Suppressor macrophage treated with lipopolysaccharide for 1 hour (primary cell): Measurements from ENCODE around the gene AFAP1.

Experiments
- DNase-seq, 3 donors: peaks; one replicate each; pipeline ENCODE4 v3.0.0-alpha.2; 2020 to 2022

Gene AFAP1

GRCh38 chr4:7801641-7802040, 138.0 kb downstream of the AFAP1 start:
- no peak for DNase-seq

DNA sequence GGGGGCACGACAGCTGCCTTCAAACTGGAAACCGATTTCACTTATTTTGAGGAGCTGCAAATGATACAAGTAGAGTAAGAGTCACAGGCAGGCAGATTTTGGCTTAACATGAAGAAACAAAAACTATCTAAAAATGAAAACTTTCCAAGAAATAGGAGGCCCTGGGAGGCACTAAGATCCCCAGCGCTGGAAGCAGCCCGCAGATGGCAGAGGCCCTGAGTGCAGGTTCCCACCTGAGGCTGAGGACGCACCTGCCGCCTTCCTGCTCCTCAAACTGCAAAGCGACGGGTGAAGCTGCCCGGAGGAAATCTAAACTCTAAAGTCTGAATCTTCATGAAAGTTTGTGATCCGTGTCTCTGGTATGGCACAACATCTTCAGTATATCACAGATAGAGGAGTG, 138.7 kb downstream of the AFAP1 start:
- DNase-seq = no peak

DNA sequence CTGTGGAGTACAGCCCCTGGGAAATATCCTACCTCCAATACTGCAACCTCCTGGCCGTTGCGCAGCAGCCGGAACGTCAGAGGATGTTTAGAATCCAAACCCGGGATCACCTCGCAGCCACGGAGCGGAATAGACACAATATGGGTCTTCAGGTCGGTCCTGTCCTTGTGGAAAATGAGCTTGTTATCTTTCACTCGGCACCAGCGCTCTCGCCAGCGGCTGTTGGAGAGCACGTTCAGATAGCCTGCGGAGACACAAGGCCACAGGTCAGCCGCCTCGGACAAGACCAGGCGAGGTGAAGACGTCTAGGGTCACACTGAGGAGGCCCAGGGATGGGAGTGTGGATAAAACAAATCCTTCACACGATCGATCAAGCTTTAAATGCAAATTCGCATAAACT, 139.3 kb downstream of the AFAP1 start:
- no peak for DNase-seq

- DNase-seq = no peak
Observed at GRCh38 chr4:7799736-7800135, 139.9 kb downstream of the AFAP1 start.

- no peak for DNase-seq
Observed at GRCh38 chr4:7799306-7799705, 140.4 kb downstream of the AFAP1 start.

DNA sequence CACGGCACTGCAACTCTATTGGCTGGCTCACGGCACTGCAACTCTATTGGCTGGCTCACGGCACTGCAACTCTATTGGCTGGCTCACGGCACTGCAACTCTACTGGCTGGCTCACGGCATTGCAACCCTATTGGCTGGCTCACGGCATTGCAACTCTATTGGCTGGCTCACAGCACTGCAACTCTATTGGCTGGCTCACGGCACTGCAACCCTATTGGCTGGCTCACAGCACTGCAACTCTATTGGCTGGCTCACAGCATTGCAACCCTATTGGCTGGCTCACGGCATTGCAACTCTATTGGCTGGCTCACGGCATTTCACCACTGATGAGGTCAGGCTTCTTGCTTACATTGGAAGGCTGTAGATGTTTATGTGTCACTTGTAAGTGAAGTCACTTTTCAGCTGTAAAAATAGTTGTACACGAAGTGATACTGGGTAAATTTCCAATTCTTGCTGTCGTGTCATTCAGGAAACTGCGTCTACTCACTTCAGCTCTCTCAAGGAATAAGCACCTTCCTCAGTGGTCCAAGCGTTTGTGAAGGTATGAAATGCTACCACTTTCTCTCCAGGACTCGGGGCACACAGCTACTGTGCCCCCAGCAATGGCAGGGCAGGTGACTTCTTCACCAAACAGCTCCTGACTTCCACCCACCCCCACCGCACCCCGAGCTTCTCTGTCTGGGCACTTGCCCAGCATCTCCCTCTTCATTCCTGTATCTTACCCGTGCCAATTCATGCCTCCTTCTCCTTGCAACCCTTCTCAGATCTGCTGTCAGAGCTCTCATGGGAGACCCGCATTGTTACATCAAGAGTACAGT, 141.3 kb downstream of the AFAP1 start:
- DNase-seq = peak in 1 of 3 donors; percentile 30

DNA sequence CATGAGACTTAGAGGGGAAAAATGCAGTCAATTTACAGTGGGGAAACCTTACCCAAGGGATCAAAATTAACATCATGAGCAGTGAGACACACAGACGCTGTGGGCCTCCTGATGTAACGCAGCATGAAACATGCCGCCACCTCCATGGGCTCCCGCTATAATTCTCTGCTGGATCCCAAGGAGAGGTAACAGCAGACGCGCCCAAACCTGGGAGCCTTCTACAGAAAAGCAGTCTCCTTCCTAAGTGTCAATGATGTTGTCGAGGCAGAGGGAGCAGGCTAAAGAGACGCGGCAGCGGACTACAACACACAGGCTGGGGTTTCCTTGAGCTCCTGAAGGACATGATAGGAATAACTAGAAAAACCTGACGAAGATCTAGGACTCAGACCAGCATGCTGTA, 142.3 kb downstream of the AFAP1 start:
- DNase-seq = no peak

- DNase-seq = no peak
Observed at GRCh38 chr4:7795983-7796382, 143.7 kb downstream of the AFAP1 start.

- DNase-seq = no peak
Observed at GRCh38 chr4:7793186-7793585, 146.5 kb downstream of the AFAP1 start.

DNA sequence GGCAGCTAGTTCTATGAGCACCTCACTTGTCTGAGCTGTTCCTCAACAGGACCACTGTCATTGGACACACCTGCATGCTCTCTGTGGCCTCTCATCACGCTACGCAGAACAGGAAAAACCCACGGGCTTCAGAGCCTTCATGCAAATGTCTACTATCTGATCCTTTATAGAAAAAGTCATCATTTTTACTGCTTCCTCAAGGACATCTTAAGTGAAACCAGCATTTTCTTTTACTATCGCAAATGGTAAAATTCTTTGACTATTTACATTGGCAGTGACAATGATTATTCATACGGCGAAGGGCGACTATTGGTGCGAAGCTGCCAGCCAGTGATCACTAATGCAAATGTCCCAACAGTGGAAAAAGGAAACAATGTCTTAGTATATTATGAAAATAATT, 147.0 kb downstream of the AFAP1 start:
- no peak for DNase-seq

DNA sequence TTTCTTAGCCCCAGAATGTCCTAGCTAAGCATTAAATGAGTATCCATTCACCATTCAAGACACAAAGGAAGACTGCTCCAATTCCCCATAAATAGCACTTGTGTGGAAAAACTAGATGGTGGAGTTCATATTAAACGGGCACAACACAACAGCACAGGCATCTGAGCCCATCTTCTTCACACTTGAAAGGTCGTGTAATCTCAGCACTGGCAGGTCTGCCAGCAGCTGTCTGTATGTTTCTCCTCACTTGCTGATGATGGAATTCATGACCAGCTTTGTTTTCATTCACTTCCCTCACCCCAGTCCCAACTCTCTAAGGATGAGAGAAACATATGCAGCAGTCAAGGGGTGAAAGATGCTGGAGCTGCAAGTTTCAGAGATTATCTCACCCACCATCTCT, 148.7 kb downstream of the AFAP1 start:
- no peak for DNase-seq

DNA sequence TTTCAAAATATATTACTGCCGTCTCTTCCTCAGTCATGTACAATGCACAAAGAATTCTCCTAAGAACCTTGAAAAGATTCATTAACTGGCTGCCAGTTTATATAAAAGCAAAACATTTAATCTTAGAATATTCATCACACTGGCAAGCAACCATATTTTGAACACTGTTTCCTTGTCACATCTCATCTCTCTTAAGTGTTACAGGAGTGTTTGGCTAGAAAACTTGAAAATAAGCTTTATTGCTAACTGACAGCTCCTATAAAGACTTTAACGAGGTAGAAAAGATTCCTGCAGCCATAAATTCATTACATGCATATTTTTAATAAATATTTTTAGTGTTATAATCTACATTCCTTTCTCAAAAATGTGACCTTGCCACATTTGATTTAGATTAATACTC, 149.6 kb downstream of the AFAP1 start:
- no peak for DNase-seq

DNA sequence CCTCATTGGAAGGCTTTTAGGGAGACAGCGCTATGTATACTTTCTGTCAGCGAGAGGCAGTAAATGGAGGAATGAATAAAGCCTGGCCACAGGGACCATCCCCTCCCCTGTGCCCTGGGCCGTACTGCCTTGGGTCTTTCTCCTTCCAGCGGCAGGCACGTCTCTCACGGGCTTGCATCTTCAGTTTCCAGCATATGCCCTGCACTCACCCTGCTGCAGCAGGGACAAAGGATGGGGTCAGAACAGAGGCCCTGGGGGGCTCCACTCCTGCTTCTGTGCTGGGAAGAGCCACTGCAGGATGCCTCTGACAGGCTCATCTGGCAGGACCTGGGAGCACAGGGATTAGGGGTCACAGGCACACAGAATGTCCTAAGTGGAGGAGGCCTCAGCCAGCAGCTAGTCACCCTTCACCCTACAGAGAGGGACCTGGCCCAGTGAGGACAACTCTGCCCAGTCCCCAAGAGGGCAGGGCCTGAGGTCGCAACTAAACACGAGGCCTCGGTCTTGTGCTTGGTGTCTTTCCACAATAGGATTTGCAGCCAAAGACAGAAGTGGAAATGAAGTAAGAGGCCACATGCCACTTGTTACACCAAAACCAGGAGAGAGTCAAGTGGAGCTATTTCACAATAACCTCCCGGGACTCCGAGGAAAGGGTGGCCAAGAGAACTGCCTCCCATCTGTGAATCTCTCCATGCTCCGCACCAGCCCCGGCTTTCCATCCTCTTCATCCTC, 150.8 kb downstream of the AFAP1 start:
- DNase-seq = peak; percentile 25 to 46 (median 25)

GRCh38 chr4:7788193-7788592, 151.5 kb downstream of the AFAP1 start:
- no peak for DNase-seq

DNA sequence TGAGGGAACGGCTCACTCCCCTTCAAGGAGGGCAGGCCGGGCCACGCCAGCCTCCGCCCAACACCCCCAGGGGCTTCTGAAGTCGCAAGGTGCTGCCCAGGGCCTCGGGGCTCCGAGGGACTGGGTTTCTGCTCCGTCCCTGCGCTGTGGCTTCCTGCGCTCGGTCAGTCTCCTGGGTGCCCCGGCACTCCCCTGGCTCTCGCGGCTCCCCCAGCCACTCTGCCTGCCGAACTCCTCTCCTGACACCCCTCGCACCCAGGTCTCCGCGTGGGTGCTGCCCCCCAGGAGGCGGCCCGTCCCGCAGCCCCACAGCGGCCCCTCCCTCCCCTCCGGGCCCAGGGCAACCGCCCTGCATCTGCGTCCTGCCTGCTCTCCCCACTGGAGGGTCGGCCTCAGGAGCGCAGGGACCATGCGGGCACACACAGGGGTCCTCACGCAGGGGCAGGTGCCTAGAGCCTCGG, 151.9 kb downstream of the AFAP1 start:
- DNase-seq = no peak

DNA sequence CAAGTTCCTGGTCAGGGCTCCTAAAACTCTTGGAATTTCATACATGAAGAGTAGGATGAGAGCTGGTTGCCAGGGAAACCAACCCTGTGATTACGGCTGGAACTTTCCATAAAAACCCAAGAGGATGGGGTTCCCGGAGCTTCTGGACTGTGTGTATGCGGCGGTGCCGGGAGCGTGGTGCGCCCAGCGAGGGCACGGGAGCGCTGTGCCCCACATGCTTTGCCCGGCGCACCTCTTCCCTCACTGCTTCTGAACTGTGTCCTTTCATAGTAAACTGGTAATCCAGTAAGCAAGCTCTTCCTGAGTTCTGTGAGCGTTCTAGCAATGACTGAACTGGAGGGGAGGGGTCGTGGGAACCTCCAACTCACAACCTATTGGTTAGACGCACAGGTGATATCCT, 152.6 kb downstream of the AFAP1 start:
- DNase-seq = no peak

GRCh38 chr4:7786517-7786916, 153.1 kb downstream of the AFAP1 start:
- DNase-seq = no peak

DNA sequence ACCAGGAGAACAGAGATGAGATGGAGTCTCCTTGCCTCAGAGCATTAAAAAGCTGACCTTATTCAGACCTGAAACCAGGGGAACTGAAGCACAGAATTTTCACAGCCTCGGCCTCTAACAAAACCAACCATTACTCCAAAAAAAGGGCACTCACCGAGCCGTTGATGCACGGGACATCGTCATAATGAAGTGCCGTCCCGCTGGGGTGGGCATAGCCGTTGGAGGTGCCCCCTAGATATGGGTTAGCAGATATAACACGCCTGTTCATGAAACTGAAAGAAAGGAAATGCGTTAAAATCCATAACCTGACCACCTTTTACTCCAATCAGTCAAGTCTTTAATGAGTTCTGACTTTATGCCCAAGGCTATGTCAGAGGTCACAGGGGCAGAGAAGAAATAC, 153.6 kb downstream of the AFAP1 start:
- DNase-seq = no peak

DNA sequence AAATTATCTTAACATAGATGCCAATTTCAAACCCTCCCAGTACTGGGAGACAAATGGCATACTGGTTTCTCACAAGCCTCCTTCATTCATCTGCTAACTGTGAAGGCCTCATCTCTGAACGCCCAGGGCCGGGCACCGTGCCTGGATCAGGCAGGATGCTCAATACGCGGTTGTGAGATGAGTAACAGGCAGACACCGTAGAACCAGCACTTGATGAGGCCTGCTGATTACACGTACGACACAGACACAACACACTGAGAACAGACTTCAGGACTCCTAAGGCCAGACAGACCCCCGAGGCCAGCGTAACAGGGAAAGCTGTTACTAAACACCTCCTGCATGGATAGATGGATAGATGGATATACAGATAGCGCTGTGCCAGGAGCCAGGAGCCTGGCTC, 154.6 kb downstream of the AFAP1 start:
- no peak for DNase-seq

- DNase-seq = no peak
Observed at GRCh38 chr4:7784131-7784870, 155.4 kb downstream of the AFAP1 start.

- no peak for DNase-seq
Observed at GRCh38 chr4:7783541-7783940, 156.1 kb downstream of the AFAP1 start.

GRCh38 chr4:7782783-7783182, 156.9 kb downstream of the AFAP1 start:
- no peak for DNase-seq

DNA sequence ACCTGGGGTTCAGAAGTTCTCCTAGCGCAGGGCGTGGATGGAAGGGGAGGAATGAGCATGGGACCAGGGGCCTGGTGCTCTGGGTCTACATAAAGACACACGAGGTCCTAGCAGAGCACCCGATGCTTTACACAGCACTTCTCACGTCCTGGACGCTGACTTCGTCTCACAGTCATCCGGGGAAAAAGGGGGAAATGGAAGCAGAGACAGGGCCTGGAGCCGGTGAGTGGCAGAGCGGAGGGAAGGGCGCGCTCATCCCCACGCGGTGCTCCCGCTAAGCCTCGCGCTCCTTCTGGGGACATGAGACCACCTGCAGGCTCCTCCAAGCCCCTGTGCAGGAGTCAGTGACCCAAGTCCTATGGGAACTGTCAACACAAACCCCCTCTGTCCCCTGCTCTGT, 157.7 kb downstream of the AFAP1 start:
- no peak for DNase-seq

DNA sequence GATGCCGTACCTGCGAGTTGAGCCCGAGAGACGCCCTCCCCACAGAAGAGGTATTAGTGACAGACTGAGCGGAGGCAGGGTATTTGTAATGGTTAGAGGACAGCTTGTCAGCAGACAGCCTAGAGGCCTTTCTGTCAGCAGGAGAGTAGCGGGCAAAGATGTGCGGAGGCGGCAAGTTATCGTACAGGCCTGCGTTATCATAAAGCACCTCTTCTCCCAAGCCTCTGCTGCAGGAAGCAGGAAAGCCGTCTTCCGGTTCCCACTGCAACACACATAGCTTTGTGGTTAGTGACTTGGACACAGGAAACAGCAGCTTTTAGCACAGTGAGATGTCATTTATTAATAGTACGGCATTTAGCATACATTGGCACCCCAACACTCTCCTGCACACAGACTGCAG, 158.3 kb downstream of the AFAP1 start:
- DNase-seq = no peak
